Measurements from ENCODE around the gene UROS. TPM values are rescaled to one million over a fixed set of nuclear protein-coding genes. Genes with fewer than 3 reads are reported as not detected.

Gene UROS
- polyA plus RNA-seq, 2 of the 4 experiments (the other 2 are of a cell fraction), result 52.9 to 71.1 TPM

DNA sequence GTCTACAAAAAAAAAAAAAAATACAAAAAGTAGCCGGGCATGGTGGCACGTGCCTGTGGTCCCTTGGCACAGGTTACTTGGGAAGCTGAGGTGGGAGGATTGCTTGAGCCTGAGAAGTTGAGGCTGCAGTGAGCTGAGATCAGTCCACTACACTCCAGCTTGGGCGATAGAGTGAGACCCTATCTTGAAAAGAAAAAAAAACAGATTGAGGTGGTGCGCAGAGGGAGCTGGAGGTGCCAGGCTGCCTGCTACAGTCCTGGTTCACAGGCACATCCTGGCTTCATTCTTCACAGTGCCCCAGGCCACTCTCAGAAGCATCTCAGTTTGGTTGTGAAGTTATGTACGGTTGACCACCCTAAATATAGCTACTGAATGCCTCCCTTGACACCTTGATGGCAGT is 52.2 kb downstream of the UROS start:
- ATAC-seq (no peak), DNase-seq (ENCODE audit: low read depth in 1 of 2, low spot score in 1 of 2) (no peak), FAIRE-seq (no peak)
- no peak overlapping the region for H3K4me2 ChIP-seq
- no peaks in the 10 kb centered on the region for H3K9me3 ChIP-seq
- no peak for TF ChIP-seq HEYL (CRISPR knock-in tag; IDR thresholded peaks at IDR 0.05)
- no peak for TF ChIP-seq CEBPB (IDR thresholded peaks at IDR 0.05)
- TF ChIP-seq EP300 (IDR thresholded peaks at IDR 0.05), result no peak
- no peak for TF ChIP-seq CTCF (IDR thresholded peaks at IDR 0.05)
- no peak for TF ChIP-seq RNF2 (IDR thresholded peaks at IDR 0.05; ENCODE audit: borderline replicate concordance, low read depth)
- TF ChIP-seq JUNB (IDR thresholded peaks at IDR 0.05), result no peak
- no peak for TF ChIP-seq CBX8 (IDR thresholded peaks at IDR 0.05)
- TF ChIP-seq RCOR1 (IDR thresholded peaks at IDR 0.05; ENCODE audit: low read depth, low read length), result no peak
- no peak for TF ChIP-seq POLR2A (IDR thresholded peaks at IDR 0.05; ENCODE audit: low read length)
- TF ChIP-seq HOXA7 (CRISPR knock-in tag; IDR thresholded peaks at IDR 0.05), result no peak
- TF ChIP-seq, protein P1, sequence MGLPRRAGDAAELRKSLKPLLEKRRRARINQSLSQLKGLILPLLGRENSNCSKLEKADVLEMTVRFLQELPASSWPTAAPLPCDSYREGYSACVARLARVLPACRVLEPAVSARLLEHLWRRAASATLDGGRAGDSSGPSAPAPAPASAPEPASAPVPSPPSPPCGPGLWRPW (IDR thresholded peaks at IDR 0.05), result no peak
- TF ChIP-seq ZFP36 (IDR thresholded peaks at IDR 0.05; ENCODE audit: borderline replicate concordance, partially characterized antibody), result no peak
- no peak for TF ChIP-seq JUN (IDR thresholded peaks at IDR 0.05)
- WGBS (ENCODE audit: missing lambda C conversion rate), result 82% methylated on average over 5 of the region's 5 CpGs
- ChIA-PET POLR2A (no interaction called here), CTCF (interaction anchor here (1.3 kb wide), 1 partner anchor 9 kb away, joined by 3 read pairs; no protein-coding TSS in a partner anchor)
- H3K4me1 ChIP-seq, result no peaks in the 10 kb centered on the region
- H3K4me3 ChIP-seq, result no peak overlapping the region
- H3K27ac ChIP-seq, result no peak overlapping the region

DNA sequence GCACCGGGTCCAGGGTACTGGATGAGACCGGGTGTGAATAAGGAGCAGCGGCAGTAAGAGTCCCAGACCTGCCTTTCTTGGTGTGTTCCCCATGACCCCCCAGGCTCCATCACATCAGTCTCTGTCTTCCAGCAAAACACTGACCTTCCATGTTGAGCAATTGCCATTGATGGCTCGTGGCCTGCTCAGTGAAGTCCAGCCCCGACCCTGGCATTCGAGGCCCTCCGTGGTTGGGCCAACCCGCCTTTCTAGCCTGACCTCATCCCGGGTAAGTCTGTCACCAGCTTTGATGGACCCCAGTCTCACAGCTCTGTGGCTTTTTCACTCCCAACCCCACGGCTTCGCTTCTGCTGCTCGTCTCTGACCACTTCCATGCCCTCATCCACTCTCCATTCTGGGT is 53.9 kb downstream of the UROS start:
- no peaks in the 10 kb centered on the region for H3K4me1 ChIP-seq
- FAIRE-seq (no peak), ATAC-seq (no peak), DNase-seq (ENCODE audit: low read depth in 1 of 2, low spot score in 1 of 2) (no peak)
- H3K9me3 ChIP-seq, result no peaks in the 10 kb centered on the region
- POLR2A ChIA-PET, result no interaction called here
- no peak overlapping the region for H3K4me3 ChIP-seq
- 94% methylated on average over 12 of the region's 12 CpGs for WGBS (ENCODE audit: missing lambda C conversion rate)
- no peak overlapping the region for H3K27ac ChIP-seq
- no peak for TF ChIP-seq TFCP2L1 (CRISPR knock-in tag; IDR thresholded peaks at IDR 0.05)
- TF ChIP-seq JUNB (IDR thresholded peaks at IDR 0.05), result no peak
- TF ChIP-seq PBX3 (IDR thresholded peaks at IDR 0.05), result no peak
- no peak for TF ChIP-seq NPAS2 (CRISPR knock-in tag; IDR thresholded peaks at IDR 0.05; ENCODE audit: borderline replicate concordance)
- TF ChIP-seq, protein P2, sequence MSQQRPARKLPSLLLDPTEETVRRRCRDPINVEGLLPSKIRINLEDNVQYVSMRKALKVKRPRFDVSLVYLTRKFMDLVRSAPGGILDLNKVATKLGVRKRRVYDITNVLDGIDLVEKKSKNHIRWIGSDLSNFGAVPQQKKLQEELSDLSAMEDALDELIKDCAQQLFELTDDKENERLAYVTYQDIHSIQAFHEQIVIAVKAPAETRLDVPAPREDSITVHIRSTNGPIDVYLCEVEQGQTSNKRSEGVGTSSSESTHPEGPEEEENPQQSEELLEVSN (IDR thresholded peaks at IDR 0.05; ENCODE audit: borderline replicate concordance, low read depth), result no peak
- no peak for TF ChIP-seq RARB (CRISPR knock-in tag; IDR thresholded peaks at IDR 0.05)
- no peak for TF ChIP-seq HOXB13 (CRISPR knock-in tag; IDR thresholded peaks at IDR 0.05; ENCODE audit: low read depth)
- no peak for TF ChIP-seq ZNF302 (CRISPR knock-in tag; IDR thresholded peaks at IDR 0.05)
- TF ChIP-seq, protein P3, sequence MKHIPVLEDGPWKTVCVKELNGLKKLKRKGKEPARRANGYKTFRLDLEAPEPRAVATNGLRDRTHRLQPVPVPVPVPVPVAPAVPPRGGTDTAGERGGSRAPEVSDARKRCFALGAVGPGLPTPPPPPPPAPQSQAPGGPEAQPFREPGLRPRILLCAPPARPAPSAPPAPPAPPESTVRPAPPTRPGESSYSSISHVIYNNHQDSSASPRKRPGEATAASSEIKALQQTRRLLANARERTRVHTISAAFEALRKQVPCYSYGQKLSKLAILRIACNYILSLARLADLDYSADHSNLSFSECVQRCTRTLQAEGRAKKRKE (CRISPR knock-in tag; IDR thresholded peaks at IDR 0.05; ENCODE audit: low read depth), result no peak
- TF ChIP-seq CBX8 (IDR thresholded peaks at IDR 0.05), result no peak
- no peak overlapping the region for H3K4me2 ChIP-seq
- CTCF ChIA-PET, result no interaction called here
